8988T (cell line): ENCODE results near the gene ABHD4.
"Not testable (repeated sequence)": the region's sequence is repeated elsewhere in the genome, so short reads cannot be mapped to it uniquely, and the experiment has no call there.

Experiments
- DNase-seq: peaks from one replicate; pipeline ENCODE4 v3.0.0; 2011

The ABHD4 gene

GRCh38 chr14:22598099-22598895 is at the start of gene ABHD4:
TSS of gene ABHD4 (plus strand) at chr14:22598300. CDS start at chr14:22598307, 7 bp downstream.
- DNase-seq = peak; percentile 40

- DNase-seq = no peak
Measured at GRCh38 chr14:22549324-22549962, 48.7 kb upstream of the ABHD4 start.

- no peak for DNase-seq
Measured at GRCh38 chr14:22549981-22550673, 48.0 kb upstream of the ABHD4 start.

GRCh38 chr14:22551605-22551997 is 46.5 kb upstream of the ABHD4 start:
- DNase-seq = no peak

GRCh38 chr14:22552001-22552826 is 45.9 kb upstream of the ABHD4 start:
- no peak for DNase-seq

- no peak for DNase-seq
Measured at GRCh38 chr14:22552827-22553076, 45.3 kb upstream of the ABHD4 start.

- no peak for DNase-seq
Measured at GRCh38 chr14:22553445-22553844, 44.7 kb upstream of the ABHD4 start.

GRCh38 chr14:22553861-22554497 is 44.1 kb upstream of the ABHD4 start:
- DNase-seq = not testable (repeated sequence)

- no peak for DNase-seq
Measured at GRCh38 chr14:22554498-22555383, 43.4 kb upstream of the ABHD4 start.

GRCh38 chr14:22555384-22556011 is 42.6 kb upstream of the ABHD4 start:
- DNase-seq = no peak

- DNase-seq = no peak
Measured at GRCh38 chr14:22556021-22556989, 41.8 kb upstream of the ABHD4 start.

GRCh38 chr14:22556990-22557623 is 41.0 kb upstream of the ABHD4 start:
- DNase-seq = peak; percentile 39

- no peak for DNase-seq
Measured at GRCh38 chr14:22557846-22558220, 40.3 kb upstream of the ABHD4 start.

GRCh38 chr14:22558221-22558913 is 39.7 kb upstream of the ABHD4 start:
- DNase-seq = no peak

GRCh38 chr14:22559041-22559440 is 39.1 kb upstream of the ABHD4 start:
- DNase-seq = no peak

GRCh38 chr14:22560662-22561365 is 37.3 kb upstream of the ABHD4 start:
- no peak for DNase-seq

- no peak for DNase-seq
Measured at GRCh38 chr14:22561366-22561660, 36.8 kb upstream of the ABHD4 start.
